Right ventricle myocardium superior (tissue), 1 donor: ENCODE results near the gene LRP5. TPM values are rescaled to one million over a fixed set of nuclear protein-coding genes. Genes with fewer than 3 reads are reported as not detected.
"Not testable (repeated sequence)": the region's sequence is repeated elsewhere in the genome, so short reads cannot be mapped to it uniquely, and the experiment has no call there.

Experiments used
- ATAC-seq: fragments of 200-7000 bp; cut with Tn5 transposase; one replicate; pipeline ENCODE4 v1.9.1; 2020; ENCODE audit warnings: mild to moderate bottlenecking; ENCODE audit not compliant: poor library complexity
- DNase-seq: peaks from one replicate; pipeline ENCODE4 v3.0.0-alpha.2; 2020
- intact Hi-C: fragments of 100-400 bp; cut with DNase I; formaldehyde crosslinking; loops from one replicate; pipeline ENCODE4 v1.11.2; 2022
- total RNA-seq: library from RNA; stranded (reverse); fragmentation: NEBNext Ultra II Directional; extraction: Animal tissue kit (Norgen Biotek cat#: 25700); gene quantifications from one replicate; pipeline ENCODE4 v1.2.1, GENCODE V29; 2021
- donor health status: DM: no; HTN: yes; CAD: no; lungs with severe emphysema.

The LRP5 gene
- total RNA-seq, 1 donor from 2014 or later = 49.8 TPM

DNA sequence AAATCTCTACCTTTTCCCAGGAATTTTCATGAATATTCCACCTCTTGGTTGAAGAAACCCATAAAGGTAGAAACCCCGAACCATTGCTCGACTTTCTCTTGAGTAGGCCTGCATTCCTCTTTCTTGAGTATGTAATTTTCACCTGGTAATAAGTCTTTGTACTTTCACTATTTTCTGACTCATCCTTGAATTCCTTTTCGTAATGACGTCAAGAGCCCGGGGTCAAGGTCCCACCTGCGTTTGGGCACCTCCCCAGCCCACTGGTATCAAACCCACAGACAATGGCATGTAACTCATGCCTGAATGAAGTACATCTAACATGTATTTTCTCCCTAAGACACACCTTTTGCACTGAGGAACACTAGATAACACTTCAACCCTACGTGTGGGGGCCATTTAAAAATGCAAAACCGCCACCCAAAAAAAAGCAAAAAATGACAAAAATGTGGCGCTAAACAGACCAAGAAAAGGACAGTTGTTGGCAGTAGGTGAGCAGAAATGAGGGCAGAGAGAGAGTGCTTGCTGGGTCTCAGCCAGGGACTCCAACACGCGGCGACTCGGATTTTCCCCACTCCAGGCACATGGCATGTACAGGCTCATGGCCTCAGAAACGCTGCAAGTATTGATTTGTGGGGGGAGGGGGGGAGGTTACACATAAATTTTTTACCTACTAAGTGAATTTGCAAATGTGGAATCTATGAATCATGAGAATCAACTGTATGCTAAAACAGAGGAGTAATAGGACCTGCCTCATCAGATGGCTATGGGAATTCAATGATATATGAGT lies 36.5 kb upstream of the LRP5 start:
- ATAC-seq (no peak), DNase-seq (no peak)
- intact Hi-C loops = no loop called here

DNA sequence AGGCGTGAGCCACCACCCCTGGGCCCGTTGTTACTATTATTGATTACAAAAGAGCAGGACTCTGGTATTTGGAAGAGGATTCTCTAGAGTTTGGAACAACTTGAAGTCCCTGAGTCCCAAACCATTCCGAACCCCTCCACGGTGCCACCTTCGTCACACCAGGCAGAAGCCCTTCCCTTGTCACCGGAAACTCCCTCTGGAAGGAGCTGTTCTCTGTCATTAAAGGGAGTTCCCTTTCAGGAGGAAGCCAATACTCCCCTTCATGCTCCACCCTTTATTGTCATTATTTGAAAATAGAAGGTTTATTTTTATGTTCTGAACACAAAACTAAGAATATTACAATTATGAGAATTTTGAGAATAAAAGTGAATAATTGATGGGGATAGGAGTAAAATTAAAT lies 35.5 kb upstream of the LRP5 start:
- DNase-seq = no peak
- intact Hi-C loops = no loop called here
- no peak for ATAC-seq

DNA sequence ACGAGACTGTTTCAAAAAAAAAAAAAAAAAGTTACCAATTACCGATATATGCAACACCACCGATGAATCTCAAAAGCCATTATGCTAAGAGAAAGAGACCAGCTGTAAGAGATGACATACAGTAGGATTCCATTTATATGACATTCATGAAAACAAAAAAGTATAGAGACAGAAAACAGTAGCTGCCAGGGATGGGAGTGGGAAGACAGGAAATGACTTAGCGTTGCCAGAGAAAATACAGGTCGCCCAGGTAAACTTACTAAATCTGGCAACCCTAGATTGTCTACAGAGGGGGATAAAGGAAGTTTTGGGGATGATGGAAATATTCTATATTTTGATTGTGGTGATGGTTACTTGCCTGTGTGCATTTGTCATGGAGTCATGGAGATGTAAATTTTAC lies 32.7 kb upstream of the LRP5 start:
- ATAC-seq (no peak), DNase-seq (no peak)
- intact Hi-C loops = no loop called here

DNA sequence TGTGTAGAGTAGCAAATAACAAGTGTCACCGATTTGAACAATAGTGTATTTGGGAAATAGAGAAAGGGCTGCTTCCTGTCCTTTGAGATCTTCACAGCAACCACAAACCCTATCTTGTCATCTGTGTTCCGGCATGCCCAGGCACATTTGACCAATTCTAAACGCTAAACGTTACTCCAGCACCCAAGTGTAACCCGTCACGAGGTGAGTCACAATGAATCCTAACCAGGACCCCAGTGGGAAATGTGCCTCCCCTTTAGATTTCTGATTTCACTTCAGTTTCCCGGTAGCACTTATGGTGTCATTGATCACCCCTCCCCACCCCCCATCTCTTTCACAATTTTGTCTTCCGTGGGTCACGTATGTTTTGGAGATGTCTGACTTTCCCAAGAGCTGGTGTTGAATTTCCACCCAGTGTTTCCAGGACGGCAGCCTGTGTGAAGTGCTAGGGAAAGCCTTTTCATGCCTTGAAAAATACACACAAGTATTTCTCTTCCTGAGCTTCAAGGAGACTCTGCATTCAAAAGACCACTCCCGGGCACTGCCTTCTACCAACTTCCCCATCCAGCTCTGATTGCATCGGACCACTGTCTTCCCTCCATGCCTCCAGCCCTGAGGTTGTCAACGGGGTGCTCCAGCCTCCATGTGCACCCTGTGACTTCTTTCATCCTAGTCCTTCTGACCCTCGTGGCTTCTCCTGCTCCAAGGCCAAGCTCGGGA lies 30.1 kb upstream of the LRP5 start:
- no peak for DNase-seq
- no peak for ATAC-seq
- intact Hi-C loops = no loop called here

DNA sequence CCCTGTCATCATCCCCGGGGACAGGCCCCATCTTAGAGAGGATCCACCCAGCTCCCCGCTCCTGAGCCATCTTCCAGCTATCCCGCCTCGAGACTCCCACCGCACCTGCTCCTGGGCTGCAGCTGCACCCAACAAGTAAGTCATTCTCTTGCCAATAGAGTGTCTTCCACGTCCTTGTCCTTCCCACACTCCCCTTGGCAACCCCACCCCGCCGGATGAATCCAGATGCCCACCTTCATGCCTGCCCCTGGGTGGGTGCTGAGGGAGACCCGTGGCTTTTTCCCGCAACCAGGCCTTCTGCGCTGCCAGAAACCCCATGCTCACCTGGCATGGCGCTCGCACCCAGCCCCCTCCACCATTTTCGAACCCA lies 29.5 kb upstream of the LRP5 start:
- intact Hi-C loops = no loop called here
- DNase-seq (no peak), ATAC-seq (no peak)

DNA sequence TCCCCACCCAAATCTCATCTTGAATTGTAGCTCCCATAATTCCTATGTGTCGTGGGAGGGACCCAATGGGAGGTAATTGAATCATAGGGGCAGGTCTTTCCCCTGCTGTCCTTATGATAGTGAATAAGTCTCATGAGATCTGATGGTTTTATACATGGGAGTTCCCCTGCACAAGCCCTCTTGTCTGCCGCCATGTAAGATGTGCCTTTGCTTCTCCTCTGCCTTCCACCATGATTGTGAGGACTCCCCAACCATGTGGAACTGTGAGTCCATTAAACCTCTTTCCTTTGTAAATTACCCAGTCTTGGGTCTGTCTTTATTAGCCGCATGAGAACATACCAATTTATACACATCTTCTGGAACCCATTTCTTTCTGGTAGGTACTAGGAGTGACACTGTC lies 27.8 kb upstream of the LRP5 start:
- intact Hi-C loops, DNase-seq, ATAC-seq: not testable (repeated sequence)

DNA sequence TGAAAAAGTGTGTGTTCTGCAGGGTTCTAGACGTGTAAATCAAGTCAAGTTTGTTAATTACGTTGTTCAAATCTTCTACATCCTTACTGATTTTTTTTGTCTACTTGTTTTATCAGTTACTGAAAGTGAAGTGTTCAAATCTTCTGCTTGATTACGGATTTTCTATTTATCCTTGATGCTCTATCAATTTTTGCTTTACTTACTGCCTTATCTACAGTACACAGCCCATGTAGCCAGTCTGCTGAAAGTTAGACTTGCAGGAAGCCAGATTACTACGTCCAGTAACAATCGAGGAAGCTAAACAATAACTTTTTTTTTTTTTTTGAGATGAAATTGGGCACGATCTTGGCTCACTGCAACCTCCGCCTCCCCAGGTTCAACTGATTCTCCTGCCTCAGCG lies 25.0 kb upstream of the LRP5 start:
- ATAC-seq = no peak
- no peak for DNase-seq
- intact Hi-C loops = no loop called here

DNA sequence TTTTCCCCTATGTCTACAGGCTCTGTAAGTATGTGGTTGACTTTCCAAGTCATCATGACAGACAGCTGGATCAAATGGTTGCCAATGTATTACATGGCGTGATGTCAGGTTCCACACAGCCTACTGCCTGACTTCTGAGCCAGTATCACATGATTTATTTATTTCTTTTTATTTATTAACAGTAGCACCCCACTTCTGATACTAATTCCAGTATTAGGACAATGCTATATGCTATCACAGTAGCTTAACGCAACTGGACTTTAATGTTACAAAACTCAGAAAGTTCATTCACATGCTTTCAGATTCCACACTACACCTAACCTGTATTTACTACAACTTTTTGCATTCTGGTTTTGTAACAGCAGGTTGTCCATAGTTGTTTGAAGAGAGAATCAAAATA lies 22.9 kb upstream of the LRP5 start:
- intact Hi-C loops = no loop called here
- no peak for DNase-seq
- no peak for ATAC-seq

DNA sequence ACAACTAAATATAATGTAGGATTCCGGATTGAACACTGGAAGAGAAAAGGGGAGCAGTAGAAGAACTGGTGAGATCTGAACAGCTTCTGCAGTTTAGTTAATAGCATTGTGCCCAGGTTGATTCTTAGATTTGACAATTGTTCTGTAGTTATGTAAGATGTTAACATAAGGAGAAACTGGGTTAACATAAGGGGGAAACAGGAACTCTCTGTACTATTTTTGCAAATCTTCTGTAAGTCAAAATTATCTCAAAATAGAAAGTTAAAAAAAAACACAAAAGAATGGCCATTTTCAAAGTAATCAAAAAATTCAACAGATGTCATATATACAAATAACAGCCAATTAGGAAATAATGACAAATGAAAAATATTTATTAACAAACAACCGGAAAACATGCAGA lies 18.7 kb upstream of the LRP5 start:
- intact Hi-C loops = no loop called here
- ATAC-seq (no peak), DNase-seq (no peak)

DNA sequence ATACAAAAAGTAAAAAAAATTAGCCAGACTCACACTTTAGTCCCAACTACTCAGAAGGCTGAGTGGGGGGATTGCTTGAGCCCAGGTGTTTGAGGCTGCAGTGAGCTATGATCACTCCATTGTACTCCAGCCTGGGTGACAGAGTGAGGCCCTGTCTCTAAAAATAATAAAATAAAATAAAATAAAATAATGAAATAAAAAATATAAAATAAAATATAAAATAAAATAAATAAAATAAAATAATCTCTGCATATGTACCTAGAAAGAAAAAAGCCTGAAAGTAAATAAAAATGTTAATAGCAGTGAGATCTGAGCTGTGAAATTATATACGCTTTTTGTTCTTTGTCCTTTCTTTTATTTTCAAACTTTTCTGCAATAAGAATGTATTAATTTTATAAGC lies 17.1 kb upstream of the LRP5 start:
- ATAC-seq = no peak
- DNase-seq = no peak
- intact Hi-C loops = no loop called here

DNA sequence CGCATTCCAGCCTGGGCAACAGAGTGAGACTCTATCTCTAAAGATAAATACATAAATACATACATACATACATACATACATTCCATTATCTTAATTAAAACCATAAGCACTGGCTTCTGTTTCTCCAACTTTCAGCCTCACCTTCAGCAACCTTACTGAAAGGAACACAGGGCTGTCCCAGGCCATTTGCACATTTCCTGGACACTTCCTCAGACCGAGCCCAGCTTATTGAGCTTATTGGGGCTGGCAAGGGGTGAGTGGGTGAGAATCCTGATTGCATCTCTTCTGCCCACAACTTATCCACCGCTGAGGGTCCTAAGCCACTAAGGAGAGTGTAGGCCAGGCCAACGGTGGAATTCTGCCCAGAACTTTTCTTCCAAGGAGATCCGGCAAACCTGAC lies 16.5 kb upstream of the LRP5 start:
- no peak for DNase-seq
- intact Hi-C loops = loop anchor here (2.0 kb wide), 1 partner anchor 37 kb away; no protein-coding TSS in a partner anchor
- no peak for ATAC-seq

DNA sequence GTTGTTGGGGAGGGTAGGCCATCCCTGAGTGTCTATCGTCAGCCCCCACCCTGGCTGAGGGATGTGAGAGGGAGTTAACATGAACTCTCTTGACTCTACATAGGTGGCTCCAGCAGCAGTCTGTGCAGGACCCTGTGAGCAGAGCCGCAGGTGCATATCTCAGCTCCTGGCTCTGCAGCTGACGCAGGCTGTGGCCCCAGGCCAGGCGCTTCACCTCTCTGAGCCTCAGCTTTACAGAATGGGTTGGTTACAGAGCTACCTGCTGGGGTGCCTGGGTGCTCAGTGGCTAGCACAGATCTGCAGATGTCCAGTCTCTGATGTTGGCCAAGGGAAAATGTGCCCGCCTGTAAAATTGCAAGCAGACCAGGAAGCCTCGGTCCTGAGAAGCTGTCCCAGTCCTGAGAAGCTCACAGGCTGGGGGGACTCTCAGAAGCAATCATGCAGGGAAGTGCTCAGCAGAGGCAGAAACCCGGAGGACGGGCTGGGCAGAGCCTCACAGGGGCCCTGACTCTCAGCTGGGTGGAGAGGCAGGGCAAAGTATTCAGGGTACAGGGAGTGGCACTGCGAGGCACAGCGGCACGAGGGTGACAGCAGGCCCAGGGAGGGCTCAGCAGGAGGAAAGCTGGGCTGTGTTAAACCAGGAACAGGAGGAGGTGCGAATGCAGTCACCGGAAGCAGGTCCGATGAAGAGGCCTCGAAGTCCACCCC lies 15.9 kb upstream of the LRP5 start:
- no peak for ATAC-seq
- intact Hi-C loops = loop anchor here (2.0 kb wide), 1 partner anchor 38 kb away; no protein-coding TSS in a partner anchor
- no peak for DNase-seq

DNA sequence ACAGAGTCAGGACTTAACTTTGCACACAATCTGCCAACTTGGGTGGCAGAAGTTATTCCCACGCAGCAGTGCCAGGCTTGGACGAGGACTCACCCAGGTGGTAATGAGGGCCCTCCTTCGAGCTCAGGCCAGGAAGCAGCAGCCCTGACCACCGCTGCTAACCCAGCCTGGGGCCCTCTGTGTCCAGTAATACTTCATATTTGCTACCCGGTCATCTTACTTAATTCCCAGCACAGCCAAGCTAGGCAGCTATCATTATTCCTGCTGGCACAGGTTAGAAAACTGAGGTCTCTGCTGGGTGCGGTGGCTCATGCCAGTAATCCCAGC lies 15.4 kb upstream of the LRP5 start:
- ATAC-seq = no peak
- no peak for DNase-seq
- intact Hi-C loops = loop anchor here (2.0 kb wide), 1 partner anchor 38 kb away; no protein-coding TSS in a partner anchor

DNA sequence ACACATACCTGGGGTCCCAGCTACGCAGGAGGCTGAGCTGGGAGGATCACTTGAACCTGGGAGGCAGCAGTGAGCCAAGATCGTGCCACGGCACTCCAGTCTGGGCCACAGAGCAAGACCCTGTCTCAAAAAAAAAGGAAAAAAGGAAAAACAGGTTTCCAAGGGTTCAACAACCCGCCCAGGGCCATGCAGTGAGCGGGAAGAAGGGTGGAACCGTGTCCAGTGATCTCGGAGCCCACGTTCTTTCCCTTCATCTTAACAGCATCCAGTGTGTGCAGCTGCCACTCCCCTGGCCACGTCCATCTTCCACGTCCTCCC lies 14.9 kb upstream of the LRP5 start:
- ATAC-seq (no peak), DNase-seq (no peak)
- intact Hi-C loops = loop anchor here (2.0 kb wide), 1 partner anchor 39 kb away; no protein-coding TSS in a partner anchor

DNA sequence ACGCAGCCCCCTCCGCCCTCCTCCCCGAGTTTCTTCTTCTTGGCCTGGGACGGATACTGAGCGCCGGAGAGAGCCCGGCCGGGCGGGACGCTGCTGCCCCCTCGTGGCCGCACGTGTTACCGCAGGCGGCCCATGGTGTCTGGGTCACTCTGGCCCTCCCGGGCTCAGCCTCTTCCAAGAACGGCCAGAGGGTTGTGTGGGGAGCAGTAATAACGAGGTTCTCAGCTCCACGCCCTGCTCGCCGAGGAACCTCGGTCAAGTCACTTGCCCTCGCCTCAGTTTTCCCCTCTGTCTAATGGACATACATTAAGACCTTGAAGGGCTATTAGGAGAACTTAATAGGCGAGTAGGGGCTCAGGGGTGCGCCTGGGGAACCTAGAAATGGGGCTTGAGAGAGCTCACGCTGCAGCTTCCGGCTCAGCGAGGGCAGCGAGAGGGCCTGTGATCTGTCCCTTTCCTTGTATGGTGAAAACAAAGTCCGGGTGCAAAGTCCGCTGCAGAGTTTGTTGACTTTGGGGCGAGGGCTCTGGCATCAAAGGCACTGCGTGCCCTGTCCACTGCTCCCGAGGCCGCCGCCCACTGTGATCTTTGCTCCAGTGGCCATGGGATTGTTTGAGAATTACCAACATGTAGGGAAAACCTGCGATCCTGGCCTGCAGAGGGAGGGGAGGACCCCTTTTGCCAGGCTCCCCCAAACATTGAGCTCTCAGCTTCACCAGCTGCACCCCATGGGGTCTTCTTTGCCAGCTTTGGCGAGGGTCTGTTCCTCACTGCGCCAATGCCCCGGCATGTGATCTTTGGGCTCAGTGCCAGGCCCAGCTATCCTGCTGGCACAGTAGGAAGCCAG lies 14.4 kb upstream of the LRP5 start:
- DNase-seq = peak; percentile 88
- intact Hi-C loops = loop anchor here (2.0 kb wide), 1 partner anchor 39 kb away; no protein-coding TSS in a partner anchor
- ATAC-seq = peak; percentile 98

DNA sequence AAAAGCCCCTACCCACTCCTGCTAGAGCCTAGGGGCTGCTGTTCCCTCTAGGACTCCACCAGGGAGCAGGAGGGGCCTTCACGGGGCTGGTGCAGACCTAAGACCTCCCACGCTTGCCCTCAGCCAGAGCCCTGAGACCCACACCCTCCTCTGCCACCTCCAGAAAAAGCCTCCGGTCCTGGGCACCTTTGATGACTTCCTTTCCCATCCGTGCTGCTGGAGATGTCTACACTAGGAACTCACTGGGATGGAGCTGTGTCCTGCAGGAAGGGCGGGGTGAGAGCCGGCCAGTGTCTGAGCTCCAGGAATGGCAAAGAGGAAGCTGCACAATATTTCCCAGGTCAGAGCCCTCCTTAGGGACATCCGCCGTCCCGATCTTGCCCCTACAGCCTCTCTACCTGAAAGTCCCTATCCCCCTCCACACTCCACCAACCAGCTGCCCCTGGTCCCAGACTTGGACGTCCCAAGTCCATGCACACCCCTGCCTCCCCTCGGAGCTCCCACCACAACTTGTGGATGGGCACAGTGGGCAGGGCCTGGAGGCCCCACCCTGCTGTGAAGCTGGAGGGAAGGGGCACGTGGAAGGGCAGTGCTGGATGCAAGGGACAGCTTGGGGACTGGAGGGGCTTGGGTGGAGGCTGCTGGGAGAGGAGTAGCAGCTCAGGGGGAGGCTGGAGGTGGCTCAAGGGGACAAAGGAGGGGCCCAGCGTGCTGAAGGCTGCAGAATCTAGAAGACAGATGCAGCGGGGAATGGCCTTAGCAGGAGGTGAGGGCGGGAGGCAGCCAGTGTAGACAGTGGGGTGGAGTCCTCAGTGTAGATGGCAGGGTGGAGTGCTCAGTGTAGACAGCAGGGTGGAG lies 13.5 kb upstream of the LRP5 start:
- intact Hi-C loops = no loop called here
- ATAC-seq = no peak
- DNase-seq = no peak

DNA sequence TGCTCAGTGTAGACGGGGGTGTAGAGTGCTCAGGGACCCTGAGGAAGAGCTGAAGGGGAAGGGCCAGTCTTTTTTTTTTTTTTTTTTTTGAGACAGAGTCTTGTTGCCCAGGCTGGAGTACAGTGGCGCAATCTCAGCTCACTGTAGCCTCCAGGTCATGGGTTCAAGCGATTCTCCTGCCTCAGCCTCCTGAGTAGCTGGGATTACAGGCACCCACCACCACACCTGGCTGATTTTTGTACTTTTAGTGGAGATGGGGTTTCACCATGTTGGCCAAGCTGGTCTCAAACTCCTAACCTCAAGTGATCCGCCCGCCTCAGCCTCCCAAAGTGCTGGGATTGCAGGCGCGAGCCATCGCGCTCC lies 12.9 kb upstream of the LRP5 start:
- DNase-seq, ATAC-seq, intact Hi-C loops: not testable (repeated sequence)
